ENCODE data around the gene IQSEC1. TPM values are rescaled to one million over a fixed set of nuclear protein-coding genes. Genes with fewer than 3 reads are reported as not detected.

IQSEC1 gene
- total RNA-seq, 2 donors from 2014 or later, result 57.5 to 63.9 TPM

- H3K4me1 ChIP-seq, result no peaks in the 10 kb centered on the region
- H3K27ac ChIP-seq, result no peak overlapping the region
- H3K36me3 ChIP-seq, result no peaks in the 10 kb centered on the region
- H3K27me3 ChIP-seq, result no peaks in the 10 kb centered on the region
- H3K4me3 ChIP-seq, result no peak overlapping the region
- no peak for DNase-seq (ENCODE audit: low spot score)
- H3K9me3 ChIP-seq, result no peaks in the 10 kb centered on the region
- no peak for TF ChIP-seq CTCF (IDR thresholded peaks at IDR 0.05)
Measured at GRCh38 chr3:13046569-13047274, 26.5 kb downstream of the IQSEC1 start.

- Histone ChIP-seq H3K27me3 (no peaks in the 10 kb centered on the region), H3K27ac (no peak overlapping the region), H3K4me3 (no peak overlapping the region), H3K36me3 (no peaks in the 10 kb centered on the region), H3K4me1 (no peaks in the 10 kb centered on the region), H3K9me3 (no peaks in the 10 kb centered on the region)
- TF ChIP-seq CTCF (IDR thresholded peaks at IDR 0.05), result no peak
- DNase-seq (ENCODE audit: low spot score), result no peak
Measured at GRCh38 chr3:13045904-13046568, 27.2 kb downstream of the IQSEC1 start.

- H3K4me3 ChIP-seq, result no peak overlapping the region
- H3K27me3 ChIP-seq, result no peaks in the 10 kb centered on the region
- no peak for DNase-seq (ENCODE audit: low spot score)
- TF ChIP-seq CTCF (IDR thresholded peaks at IDR 0.05), result no peak
- H3K9me3 ChIP-seq, result no peaks in the 10 kb centered on the region
- H3K4me1 ChIP-seq, result no peaks in the 10 kb centered on the region
- H3K27ac ChIP-seq, result no peak overlapping the region
- H3K36me3 ChIP-seq, result no peaks in the 10 kb centered on the region
Measured at GRCh38 chr3:13045241-13045903, 27.9 kb downstream of the IQSEC1 start.

GRCh38 chr3:13044496-13045240, 28.6 kb downstream of the IQSEC1 start:
- Histone ChIP-seq H3K27me3 (no peaks in the 10 kb centered on the region), H3K36me3 (no peaks in the 10 kb centered on the region), H3K4me3 (no peak overlapping the region), H3K9me3 (no peaks in the 10 kb centered on the region), H3K4me1 (no peaks in the 10 kb centered on the region), H3K27ac (no peak overlapping the region)
- no peak for DNase-seq (ENCODE audit: low spot score)
- no peak for TF ChIP-seq CTCF (IDR thresholded peaks at IDR 0.05)

- Histone ChIP-seq H3K27ac (no peak overlapping the region), H3K36me3 (no peaks in the 10 kb centered on the region), H3K9me3 (no peaks in the 10 kb centered on the region), H3K4me1 (no peaks in the 10 kb centered on the region), H3K4me3 (no peak overlapping the region), H3K27me3 (no peaks in the 10 kb centered on the region)
- no peak for DNase-seq (ENCODE audit: low spot score)
- no peak for TF ChIP-seq CTCF (IDR thresholded peaks at IDR 0.05)
Measured at GRCh38 chr3:13043656-13044055, 29.6 kb downstream of the IQSEC1 start.
